ENCODE results near the gene UBE2C.

The UBE2C gene

DNA sequence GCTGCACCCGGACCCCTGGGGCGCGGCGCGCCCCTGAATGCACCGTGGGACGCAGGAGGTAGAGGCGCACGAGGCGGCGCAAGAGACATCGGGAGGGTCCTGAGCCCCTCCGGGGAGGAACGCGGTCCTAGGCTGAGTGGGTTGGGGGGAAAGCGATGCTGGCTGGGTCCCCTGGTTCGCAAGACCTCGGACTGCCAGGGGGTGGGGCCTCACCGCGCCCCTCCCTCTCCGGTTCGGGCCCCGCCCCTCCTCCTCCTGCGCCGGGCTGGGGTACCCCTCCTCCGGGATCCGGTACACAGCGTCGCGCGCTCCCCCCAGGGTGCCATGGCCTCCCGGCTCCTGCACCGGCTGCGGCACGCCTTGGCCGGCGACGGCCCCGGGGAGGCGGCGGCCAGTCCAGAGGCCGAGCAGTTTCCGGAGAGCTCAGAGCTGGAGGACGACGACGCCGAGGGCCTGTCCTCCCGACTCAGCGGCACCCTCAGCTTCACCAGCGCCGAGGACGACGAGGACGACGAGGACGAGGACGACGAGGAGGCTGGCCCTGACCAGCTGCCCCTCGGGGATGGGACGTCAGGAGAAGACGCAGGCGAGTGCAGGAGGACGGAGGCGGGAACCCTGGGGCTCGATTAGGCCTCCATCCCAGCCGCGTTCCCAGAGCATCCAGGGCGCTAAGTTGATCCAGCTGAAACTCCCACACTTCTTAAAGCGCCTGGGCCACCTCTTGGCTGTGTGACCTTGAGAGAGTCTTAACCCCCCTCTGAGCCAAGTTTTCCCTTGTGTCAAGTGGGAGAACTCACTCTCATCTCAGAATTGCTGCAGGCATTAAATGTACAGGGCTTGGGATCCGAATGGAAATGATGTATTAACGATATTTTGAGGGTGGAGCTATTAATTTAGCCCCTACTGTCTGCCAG is 21.7 kb downstream of the UBE2C start:
- DNase-seq: peak; percentile 92

DNA sequence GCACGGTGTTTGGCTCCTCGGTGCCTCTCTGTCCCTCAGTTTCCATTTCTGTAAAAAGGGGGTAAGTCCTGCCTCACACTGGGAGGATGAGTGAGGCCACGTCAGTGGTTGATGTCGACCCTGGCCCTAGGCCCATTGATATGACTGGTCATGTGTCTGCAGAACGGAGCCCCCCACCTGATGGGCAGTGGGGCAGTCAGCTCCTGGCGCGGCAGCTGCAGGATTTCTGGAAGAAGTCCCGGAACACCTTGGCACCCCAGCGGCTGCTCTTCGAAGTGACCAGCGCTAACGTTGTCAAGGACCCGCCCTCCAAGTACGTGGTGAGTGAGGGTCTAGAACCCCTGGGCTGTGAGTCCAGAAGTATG is 22.3 kb downstream of the UBE2C start:
- DNase-seq: no peak

GRCh38 chr20:45835329-45835765 is 22.9 kb downstream of the UBE2C start:
- no peak for DNase-seq

- DNase-seq: no peak
Observed at GRCh38 chr20:45835825-45836224, 23.4 kb downstream of the UBE2C start.

DNA sequence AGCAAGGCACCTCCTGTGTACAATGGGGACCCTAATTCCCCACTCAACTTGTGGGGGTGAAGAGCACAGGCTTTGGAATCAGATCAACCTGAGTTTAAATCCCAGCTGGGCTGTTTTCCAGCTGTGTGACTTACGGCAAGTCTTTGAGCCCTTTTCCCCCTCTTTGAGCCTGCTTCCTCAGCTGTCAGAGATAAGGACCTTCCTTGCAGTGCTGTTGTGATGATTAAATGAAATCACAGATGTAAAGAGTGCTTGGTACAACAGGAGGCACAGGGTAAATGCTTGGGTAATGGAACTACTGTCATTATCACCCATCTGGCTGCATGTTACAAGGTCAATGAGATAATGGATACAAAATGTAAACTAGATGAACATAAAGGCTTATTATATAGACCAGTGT is 24.4 kb downstream of the UBE2C start:
- DNase-seq: no peak

GRCh38 chr20:45840700-45841198 is 28.3 kb downstream of the UBE2C start:
- DNase-seq: no peak

GRCh38 chr20:45841407-45842129 is 29.1 kb downstream of the UBE2C start:
- DNase-seq: no peak

DNA sequence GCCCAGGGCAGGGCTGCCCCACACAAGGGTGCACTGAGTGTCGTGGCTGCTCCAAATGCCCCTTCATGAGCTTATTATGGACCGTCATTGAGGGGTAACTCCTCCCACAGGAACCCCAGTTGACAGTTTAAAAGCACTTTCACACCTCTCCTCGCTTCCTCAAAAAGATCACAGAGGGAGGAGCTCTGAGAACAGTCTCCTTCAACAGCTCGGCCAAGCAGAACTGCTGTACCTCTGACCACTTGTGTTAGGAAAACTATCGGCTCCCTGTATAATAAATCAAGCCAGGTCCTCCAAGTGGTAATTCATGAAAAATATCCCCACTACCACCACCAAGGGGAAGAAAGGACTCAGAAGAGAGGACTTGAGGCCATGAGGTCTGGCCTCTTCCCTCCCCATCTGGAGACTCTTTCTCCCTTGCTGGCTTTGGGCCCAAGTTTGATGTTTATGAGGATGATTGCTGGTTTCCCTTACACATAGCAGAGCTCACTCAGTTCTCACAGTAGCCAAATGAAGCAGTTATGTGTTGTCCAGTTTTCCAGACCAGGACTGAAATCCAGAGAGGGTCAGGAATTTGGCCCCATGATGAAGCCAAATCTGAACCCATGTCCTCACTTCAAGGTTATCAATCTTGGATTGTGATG is 29.8 kb downstream of the UBE2C start:
- DNase-seq: no peak

DNA sequence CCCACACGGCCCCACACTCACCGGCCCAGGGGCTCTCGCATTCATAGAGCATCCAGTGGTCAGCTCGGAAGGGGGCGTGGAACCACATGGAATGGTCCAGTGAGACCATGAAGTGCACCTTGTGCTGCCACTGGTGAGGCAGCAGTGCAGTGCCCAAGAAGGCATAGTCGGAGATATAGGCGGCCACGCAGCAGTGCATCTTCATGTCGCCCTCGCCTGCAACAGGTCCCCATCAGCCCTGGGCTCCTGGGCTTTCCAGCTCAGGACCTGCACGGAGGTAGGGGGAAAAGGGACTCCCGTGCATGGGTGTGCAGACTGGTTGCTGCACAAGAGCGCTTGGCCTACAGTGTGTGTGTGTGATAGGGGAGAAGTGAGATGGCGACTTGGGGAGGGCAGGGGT is 31.1 kb downstream of the UBE2C start:
- no peak for DNase-seq

GRCh38 chr20:45845452-45845851 is 33.0 kb downstream of the UBE2C start:
- DNase-seq: no peak

DNA sequence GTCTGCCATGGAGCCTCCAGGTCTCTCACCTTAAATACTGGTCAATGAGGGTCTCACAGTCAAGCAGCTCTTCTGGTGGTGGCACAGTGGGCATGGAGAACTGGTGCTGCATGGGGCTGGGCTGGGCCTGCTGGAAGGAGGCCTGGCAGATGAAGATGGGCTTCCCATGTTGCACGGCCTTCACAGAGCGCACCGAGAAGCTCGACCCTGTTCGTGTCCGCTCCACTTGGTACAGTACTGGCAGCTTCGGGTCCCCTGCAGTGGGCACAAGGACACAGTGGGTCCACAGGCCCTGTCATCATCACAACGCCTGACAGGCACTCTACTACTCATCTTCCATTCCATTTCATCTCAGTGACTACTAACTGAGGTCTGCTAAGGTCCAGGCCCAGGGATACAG is 36.0 kb downstream of the UBE2C start:
- DNase-seq: no peak

DNA sequence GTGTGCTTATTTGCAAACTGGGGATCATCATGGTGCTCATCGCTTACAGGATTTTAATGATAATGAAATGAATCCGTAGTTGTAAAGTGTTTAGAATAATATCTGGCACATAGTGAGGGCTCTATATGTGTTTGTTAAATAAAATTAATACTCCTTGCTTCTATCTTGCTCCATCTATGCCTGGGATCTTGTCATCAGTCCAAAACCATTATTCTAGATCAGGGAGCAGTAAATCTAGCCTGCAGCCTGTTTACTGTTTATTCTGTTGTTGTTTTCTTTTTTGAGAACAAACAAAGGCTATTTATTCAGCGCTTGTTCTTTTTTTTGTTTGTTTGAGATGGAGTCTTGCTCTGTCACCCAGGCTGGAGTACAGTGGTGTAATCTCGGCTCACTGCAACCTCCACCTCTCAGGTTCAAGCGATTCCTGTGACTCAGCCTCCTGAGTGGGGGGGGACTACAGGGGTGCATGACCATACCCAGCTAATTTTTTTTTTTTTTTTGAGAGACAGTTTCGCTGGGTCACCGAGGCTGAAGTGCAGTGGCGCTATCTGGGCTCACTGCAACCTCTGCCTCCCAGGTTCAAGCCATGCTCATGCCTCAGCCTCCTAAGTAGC is 36.6 kb downstream of the UBE2C start:
- DNase-seq: no peak

- DNase-seq: no peak
Observed at GRCh38 chr20:45850238-45850637, 37.8 kb downstream of the UBE2C start.

GRCh38 chr20:45850926-45851325 is 38.5 kb downstream of the UBE2C start:
- DNase-seq: no peak

GRCh38 chr20:45851501-45851900 is 39.1 kb downstream of the UBE2C start:
- no peak for DNase-seq

GRCh38 chr20:45852326-45852725 is 39.9 kb downstream of the UBE2C start:
- DNase-seq: no peak

- no peak for DNase-seq
Observed at GRCh38 chr20:45853484-45853883, 41.0 kb downstream of the UBE2C start.

DNA sequence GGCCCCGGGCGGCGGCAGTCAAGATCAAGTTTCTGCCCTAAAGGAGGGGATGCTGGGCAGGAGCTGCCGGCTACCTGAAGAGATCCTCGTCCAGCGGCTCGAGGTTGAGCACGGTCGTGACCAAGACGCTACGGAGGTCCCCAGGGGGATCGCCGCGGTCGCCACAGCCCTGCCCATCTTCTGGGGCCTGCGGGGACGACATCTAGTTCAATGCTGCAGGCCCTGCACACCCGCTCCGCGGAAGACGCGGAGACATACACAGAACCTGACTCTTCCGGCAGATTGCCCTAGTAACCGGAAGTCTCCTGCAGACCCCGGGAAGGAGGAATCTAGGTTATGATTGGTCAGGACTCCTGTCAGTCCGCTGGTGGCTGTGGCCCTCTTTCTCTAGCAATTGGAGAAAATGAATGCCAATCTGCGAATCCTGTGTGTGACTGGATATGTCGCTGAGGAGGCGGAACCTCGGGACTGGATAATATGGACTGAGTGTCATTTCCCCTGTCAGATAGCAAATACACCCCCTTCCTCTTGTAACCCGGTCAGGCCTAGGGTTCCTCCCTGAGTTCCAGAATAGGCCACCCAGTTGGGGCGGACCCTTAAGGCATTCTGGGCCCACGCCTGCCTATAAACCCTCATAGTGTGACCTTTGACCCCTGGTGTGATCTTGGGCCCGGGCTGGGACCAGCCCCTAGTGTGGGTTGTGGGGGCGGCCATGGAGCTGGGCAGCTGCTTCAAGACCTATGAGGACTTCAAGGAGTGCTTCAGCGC is 44.9 kb downstream of the UBE2C start, which contains the start of the genes ACOT8 and ZSWIM3:
Gene ACOT8 (minus strand): TSS at position 279 of the 768 bp plus-strand sequence. CDS start 77 bp downstream, at position 202.
Gene ZSWIM3 (plus strand): TSS at position 501 of the 768 bp plus-strand sequence. CDS start 212 bp downstream, at position 713.
- peak; percentile 96 for DNase-seq

GRCh38 chr20:45857882-45858216 is 45.4 kb downstream of the UBE2C start:
- DNase-seq: no peak

DNA sequence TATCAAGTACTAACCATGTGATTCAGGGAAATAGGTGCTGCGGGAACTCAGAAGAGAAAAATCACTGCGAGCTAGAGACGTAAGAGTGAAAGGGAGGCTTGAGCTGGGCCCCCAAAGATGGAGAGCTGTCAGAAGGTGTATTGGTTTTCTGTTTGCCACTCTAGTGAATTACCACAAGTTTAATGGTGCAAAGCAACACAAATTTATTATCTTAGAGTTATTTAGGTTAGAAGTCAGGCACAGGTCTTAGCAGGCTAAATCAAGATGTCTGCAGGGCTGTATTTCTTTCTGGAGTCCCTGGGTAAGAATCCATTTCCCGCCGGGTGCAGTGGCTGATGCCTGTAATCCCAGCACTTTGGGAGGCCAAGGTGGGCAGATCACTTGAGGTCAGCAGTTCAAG is 47.5 kb downstream of the UBE2C start:
- DNase-seq: no peak

DNA sequence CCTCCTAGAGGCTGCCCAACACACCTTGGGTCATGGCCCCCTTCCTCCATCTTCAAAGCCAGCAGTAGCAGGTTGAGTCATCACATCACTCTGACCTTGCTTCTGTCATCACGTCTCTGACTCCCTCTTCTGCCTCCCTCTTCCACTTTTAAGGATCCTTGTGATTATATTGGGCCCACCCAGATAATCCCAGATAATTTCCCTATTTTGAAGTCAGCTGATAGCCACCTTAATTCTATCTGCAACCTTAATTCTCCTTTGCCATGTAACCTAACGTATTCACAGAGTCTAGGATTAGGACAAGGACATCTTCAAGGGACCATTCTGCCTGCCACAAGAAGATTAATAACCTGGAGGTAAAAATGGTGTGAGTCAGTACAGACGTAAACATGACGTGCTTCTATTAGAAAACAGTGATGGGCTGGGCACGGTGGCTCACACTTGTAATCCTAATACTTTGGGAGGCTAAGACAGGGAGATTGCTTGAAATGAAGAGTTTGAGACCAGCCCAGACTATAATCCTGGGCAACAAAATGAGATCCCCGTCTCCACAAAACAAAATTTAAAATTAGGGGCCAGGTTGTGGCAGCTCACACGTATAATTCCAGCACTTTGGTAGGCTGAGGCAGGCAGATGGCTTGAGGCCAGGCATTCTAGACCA is 48.2 kb downstream of the UBE2C start:
- DNase-seq: no peak
